HepG2 (cell line): ENCODE data around the gene PTPRM. TPM values are rescaled to one million over a fixed set of nuclear protein-coding genes. Genes with fewer than 3 reads are reported as not detected.

ENCODE experiments used
- ATAC-seq: fragments of 200-7000 bp; cut with Tn5 transposase; 3 replicates; pipeline ENCODE4 v1.9.1; 2020; ENCODE audit warnings: mild to moderate bottlenecking, moderate library complexity
- BruUV-seq: library from RNA; stranded (reverse); fragments of 400-500 nt; replicated peaks from 2 replicates; lab custom pipeline; 2021; lab: Mats Ljungman, UMichigan
- CTCF ChIA-PET: fragments of 300-600 bp; formaldehyde crosslinking; extraction: SDS; loops from one replicate; lab custom pipeline; 2021; ENCODE audit warnings: low total read pairs, inconsistent platforms, low intra/inter-chr PET ratio; lab: Yijun Ruan, JAX
- POLR2A ChIA-PET: fragments of 350-600 bp; sonication (Branson Sonifier 250); formaldehyde crosslinking; loops from one replicate; lab custom pipeline; 2020; ENCODE audit warnings: antibody characterized with exemption, inconsistent platforms; lab: Yijun Ruan, JAX
- DNase-seq: peaks from one replicate; pipeline ENCODE4 v3.0.0-alpha.2; 2015; ENCODE audit warnings: low spot score
- FAIRE-seq: peaks from 3 replicates; lab custom pipeline; 2011; peaks lifted over from hg19 to GRCh38; lab: Jason Lieb, UNC
- H2AFZ ChIP-seq: one replicate; pipeline ENCODE4 v1.6.1; 2011; ENCODE audit warnings: low read length, inconsistent platforms
- H3K27ac ChIP-seq: fragments of 300-600 bp; 3 replicates; pipeline ENCODE4 v1.8.0; 2011; ENCODE audit warnings: mixed run types, mild to moderate bottlenecking, mixed read lengths, low read length, inconsistent platforms; ENCODE audit not compliant: insufficient read depth; ENCODE audit errors: extremely low read length
- H3K27me3 ChIP-seq, 2 experiments: fragments of 200-600 bp in 1 of 2; 2 replicates in 1 of 2; 3 replicates in 1 of 2; pipeline versions ENCODE4 v1.6.0 to v1.8.0; 2011; ENCODE audit warnings: low read length in 2 of 2, mild to moderate bottlenecking in 2 of 2, moderate library complexity in 2 of 2, inconsistent platforms in 1 of 2; ENCODE audit not compliant: insufficient read depth in 2 of 2, control insufficient read depth in 1 of 2
- H3K36me3 ChIP-seq, 2 experiments: fragments of 200-600 bp in 1 of 2; replicated peaks in 1 of 2; 2 replicates in 1 of 2; 3 replicates in 1 of 2; pipeline versions ENCODE4 v1.5.1 to v1.8.0; 2011; ENCODE audit warnings: low read length in 2 of 2, inconsistent platforms in 1 of 2; ENCODE audit not compliant: insufficient read depth in 2 of 2, control insufficient read depth in 1 of 2
- H3K4me1 ChIP-seq: 2 replicates; pipeline ENCODE4 v1.5.1; 2012; ENCODE audit warnings: low read length, inconsistent platforms; ENCODE audit not compliant: insufficient read depth
- H3K4me2 ChIP-seq: 2 replicates; pipeline ENCODE4 v1.6.0; 2011; ENCODE audit warnings: low read depth, low read length, inconsistent platforms
- H3K4me3 ChIP-seq, 3 experiments: fragments of 200-600 bp in 1 of 3; sonication (generic), shearing (Covaris generic) in 1 of 3; replicated peaks in 1 of 3; 2 replicates each; pipeline ENCODE4 v1.5.1; 2011 to 2016; ENCODE audit warnings: low read length in 3 of 3, inconsistent platforms in 2 of 3, low read depth in 2 of 3, mild to moderate bottlenecking in 2 of 3, control low read depth in 1 of 3, mixed read lengths in 1 of 3; ENCODE audit not compliant: insufficient read depth in 1 of 3
- H3K79me2 ChIP-seq: one replicate; pipeline ENCODE4 v1.6.1; 2011; ENCODE audit warnings: low read length, inconsistent platforms; ENCODE audit not compliant: insufficient read depth
- H3K9ac ChIP-seq: 2 replicates; pipeline ENCODE4 v1.6.0; 2011; ENCODE audit warnings: mild to moderate bottlenecking, low read depth, low read length, inconsistent platforms; ENCODE audit not compliant: insufficient read depth
- H3K9me3 ChIP-seq: 2 replicates; pipeline ENCODE4 v1.5.1; 2012; ENCODE audit warnings: mild to moderate bottlenecking, low read length
- H4K20me1 ChIP-seq: 2 replicates; pipeline ENCODE4 v1.6.0; 2011; ENCODE audit warnings: inconsistent platforms, mild to moderate bottlenecking, low read length, moderate library complexity; ENCODE audit not compliant: insufficient read depth
- AFF4 ChIP-seq: sonication (generic); formaldehyde crosslinking; IDR thresholded peaks from 2 replicates; pipeline ENCODE4 v1.4.0; 2020; ENCODE audit warnings: missing genetic modification reagents
- AGO2 ChIP-seq: fragments of 200-400 bp; formaldehyde crosslinking; optimal IDR thresholded peaks from 2 replicates; pipeline ENCODE3; 2017; ENCODE audit warnings: mild to moderate bottlenecking, low read depth, low read length, moderate library complexity
- DDIT3 ChIP-seq: sonication (generic); formaldehyde crosslinking; IDR thresholded peaks from 2 replicates; pipeline ENCODE4 v1.4.0; 2020; ENCODE audit warnings: mild to moderate bottlenecking, missing genetic modification reagents
- FOXA3 ChIP-seq: IDR thresholded peaks from 2 replicates; pipeline ENCODE4 v1.6.1; 2016; ENCODE audit warnings: missing genetic modification reagents, missing compliant biosample characterization
- LCORL ChIP-seq, 2 experiments: fragments of 450-650 bp in 1 of 2; sonication (generic) in 1 of 2; formaldehyde crosslinking in 1 of 2; IDR thresholded peaks; 2 replicates each; pipeline versions ENCODE4 v1.5.0 to v1.6.1; 2017 to 2020; ENCODE audit warnings: antibody characterized with exemption in 1 of 2, missing genetic modification reagents in 1 of 2
- NFE2L2 ChIP-seq: fragments of 150-350 bp; IDR thresholded peaks from 2 replicates; pipeline ENCODE4 v1.6.1; 2014; ENCODE audit warnings: low read length
- SRSF4 ChIP-seq: fragments of 200-400 bp; formaldehyde crosslinking; IDR thresholded peaks from one replicate; pipeline ENCODE4 v1.6.1; 2018; ENCODE audit warnings: mild to moderate bottlenecking, low read depth, low read length, moderate library complexity; ENCODE audit not compliant: poor library complexity, severe bottlenecking
- WIZ ChIP-seq: sonication (generic); formaldehyde crosslinking; IDR thresholded peaks from 2 replicates; pipeline ENCODE4 v1.5.1; 2020; ENCODE audit warnings: mild to moderate bottlenecking, missing genetic modification reagents
- ZNF17 ChIP-seq: sonication (generic); formaldehyde crosslinking; IDR thresholded peaks from 2 replicates; pipeline ENCODE4 v1.5.0; 2020; ENCODE audit warnings: mild to moderate bottlenecking, missing genetic modification reagents
- ZNF354B ChIP-seq: sonication (generic); formaldehyde crosslinking; IDR thresholded peaks from 2 replicates; pipeline ENCODE4 v1.8.0; 2022; ENCODE audit warnings: mild to moderate bottlenecking, missing genetic modification reagents
- ZNF446 ChIP-seq: sonication (generic); formaldehyde crosslinking; IDR thresholded peaks from 2 replicates; pipeline ENCODE4 v1.5.0; 2020; ENCODE audit warnings: mild to moderate bottlenecking, missing genetic modification reagents
- WGBS: methylation state at CpG from one replicate; pipeline ENCODE4 v1.1.6; 2017; ENCODE audit warnings: low lambda C conversion rate; 5-methylcytosine and 5-hydroxymethylcytosine counted together
- in situ Hi-C: cut with HindIII; loops from 2 replicates; pipeline ENCODE4 v1.10.0; 2017; ENCODE audit warnings: low pct_unique_long_range_greater_than_20kb; ENCODE audit not compliant: extremely low pct_ligation_motif_present
- intact Hi-C: fragments of 100-400 bp; cut with micrococcal nuclease; formaldehyde crosslinking; loops from one replicate; pipeline ENCODE4 v1.10.0; 2022; ENCODE audit not compliant: unreplicated experiment
- polyA plus RNA-seq, 8 experiments: library from polyadenylated mRNA; depleted of rRNA in 3 of 8; stranded (reverse) in 7 of 8; unstranded in 1 of 8; fragments of >200 nt; fragmentation: Illumina TruSeq in 4 of 8; extraction: Trizol in 4 of 8; gene quantifications; 2 replicates each; pipeline versions ENCODE4 v1.2.1 to v1.2.3, GENCODE V29; 2011 to 2016; ENCODE audit warnings: low read depth in 4 of 8, missing spikeins in 1 of 8, mixed read lengths in 1 of 8; ENCODE audit not compliant: insufficient read depth in 1 of 8
- total RNA-seq, 5 experiments: library from RNA; depleted of rRNA; stranded (reverse); fragments of >200 nt; fragmentation: Illumina TruSeq; extraction: Trizol; gene quantifications; 2 replicates each; pipeline ENCODE4 v1.2.3, GENCODE V29; 2016; ENCODE audit warnings: low read depth in 1 of 5

The PTPRM gene
- total and polyA plus RNA-seq, 2 of the 13 experiments (the other 11 are each of a cell fraction or from before 2014, with no cell fraction given) = 12.6 to 108 TPM

GRCh38 chr18:7645756-7646155 is 78.6 kb downstream of the PTPRM start:
- DNase-seq (no peak), ATAC-seq (no peak; the same call in 2 of the 3 replicates), FAIRE-seq (no peak)
- H3K36me3 ChIP-seq = no peaks in the 10 kb centered on the region
- no peak overlapping the region for H3K27ac ChIP-seq
- TF ChIP-seq ZNF17 = 0 out of 2 replicates have a peak, but pooled peaks have one; percentile 53
- no peak for TF ChIP-seq NFE2L2
- TF ChIP-seq DDIT3 (CRISPR knock-in tag) = no peak
- CTCF ChIA-PET = no interaction called here
- POLR2A ChIA-PET = no interaction called here
- in situ Hi-C loops (no loop called here), intact Hi-C loops (loop anchor here (1.0 kb wide), 1 partner anchor 8 kb away; no protein-coding TSS in a partner anchor)
- no peak overlapping the region for H2AFZ ChIP-seq
- H3K9ac ChIP-seq = no peak overlapping the region
- H4K20me1 ChIP-seq = no peaks in the 10 kb centered on the region
- peaks cover 42% of the 10 kb centered on the region for H3K4me1 ChIP-seq
- peaks cover 3% of the 10 kb centered on the region for H3K79me2 ChIP-seq
- peak overlapping the region; percentile 36 for H3K4me2 ChIP-seq
- H3K27me3 ChIP-seq = no peaks in the 10 kb centered on the region
- no peaks in the 10 kb centered on the region for H3K9me3 ChIP-seq
- no peak overlapping the region for H3K4me3 ChIP-seq
- WGBS = 17% methylated on average over 1 of the region's 1 CpG
- BruUV-seq = no TSS peak

GRCh38 chr18:7646174-7646886 is 79.2 kb downstream of the PTPRM start:
- Histone ChIP-seq H3K27ac (no peak overlapping the region), H3K9me3 (no peaks in the 10 kb centered on the region), H3K4me2 (peak overlapping the region; percentile 36), H3K4me3 (no peak overlapping the region), H3K27me3 (no peaks in the 10 kb centered on the region), H3K4me1 (peaks cover 39% of the 10 kb centered on the region), H3K79me2 (peaks cover 3% of the 10 kb centered on the region), H3K36me3 (no peaks in the 10 kb centered on the region), H2AFZ (no peak overlapping the region), H3K9ac (no peak overlapping the region), H4K20me1 (no peaks in the 10 kb centered on the region)
- WGBS = 53% methylated on average over 6 of the region's 6 CpGs
- in situ Hi-C loops = no loop called here
- BruUV-seq = no TSS peak
- FAIRE-seq (peak; percentile 56), DNase-seq (peak; percentile 91), ATAC-seq (peak; percentile 95)
- ChIA-PET CTCF (no interaction called here), POLR2A (no interaction called here)
- intact Hi-C loops = loop anchor here (1.0 kb wide), 1 partner anchor 9 kb away; no protein-coding TSS in a partner anchor
- TF ChIP-seq FOXA3 (CRISPR knock-in tag) (peak; percentile 91), AFF4 (CRISPR knock-in tag) (no peak), LCORL (IDR thresholded peaks at IDR 0.05) (no peak; the same call in 1 of the 2 replicates), LCORL (CRISPR knock-in tag; IDR thresholded peaks at IDR 0.05) (0 out of 2 replicates have a peak, but pooled peaks have one; percentile 42), ZNF446 (CRISPR knock-in tag) (no peak), ZNF354B (CRISPR knock-in tag) (no peak), SRSF4 (no peak), AGO2 (no peak), WIZ (no peak)
